Tibial nerve (tissue), 3 donors: Measurements from ENCODE around the gene AUTS2.

Source experiments
- POLR2A ChIP-seq, 2 donors: fragments of 450-650 bp; IDR thresholded peaks; one replicate each; pipeline ENCODE4 v1.6.1; 2017; ENCODE audit warnings: antibody characterized with exemption in 2 of 2, mild to moderate bottlenecking in 2 of 2, moderate library complexity in 2 of 2
- TF ChIP-seq, protein P1 (sequence below), 5 experiments: fragments of 200-600 bp in 3 of 5; fragments of 450-650 bp in 2 of 5; sonication (generic) in 3 of 5; IDR thresholded peaks; one replicate each; pipeline ENCODE4 v1.5.1; 2016 to 2019; ENCODE audit warnings: antibody characterized with exemption in 5 of 5, mild to moderate bottlenecking in 3 of 5, moderate library complexity in 2 of 5

DNA sequence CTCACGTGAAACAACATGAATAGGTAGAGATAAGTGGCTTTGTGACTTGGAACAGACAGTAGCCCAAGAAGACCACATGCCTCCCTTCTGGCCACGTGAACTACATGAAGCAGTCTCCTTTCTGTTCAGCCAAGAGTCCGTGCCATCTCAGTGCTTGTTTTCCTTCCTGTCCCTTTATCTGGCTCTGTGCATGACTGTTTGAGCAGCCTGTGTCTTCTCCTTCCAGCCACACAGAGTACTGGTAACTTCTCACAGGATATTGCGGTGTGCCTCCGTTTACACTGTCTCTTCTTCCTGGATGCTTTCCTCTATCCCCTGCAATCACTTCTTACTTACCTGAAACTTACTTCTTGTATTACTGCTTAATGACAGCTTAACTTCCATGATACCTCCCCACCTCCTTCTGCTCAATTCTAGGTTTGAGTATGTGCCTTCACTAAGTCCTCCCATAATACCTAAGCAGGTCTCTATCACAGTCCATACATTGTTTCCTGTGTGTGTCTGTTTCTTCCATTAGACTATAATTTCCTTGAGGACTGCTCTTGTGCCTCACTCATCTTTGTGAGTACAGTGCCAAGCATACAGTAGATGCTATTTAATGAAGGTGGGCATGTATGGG lies 748.7 kb downstream of the AUTS2 start:
- TF ChIP-seq POLR2A (IDR thresholded peaks at IDR 0.05), result no peak
- TF ChIP-seq, protein P1, sequence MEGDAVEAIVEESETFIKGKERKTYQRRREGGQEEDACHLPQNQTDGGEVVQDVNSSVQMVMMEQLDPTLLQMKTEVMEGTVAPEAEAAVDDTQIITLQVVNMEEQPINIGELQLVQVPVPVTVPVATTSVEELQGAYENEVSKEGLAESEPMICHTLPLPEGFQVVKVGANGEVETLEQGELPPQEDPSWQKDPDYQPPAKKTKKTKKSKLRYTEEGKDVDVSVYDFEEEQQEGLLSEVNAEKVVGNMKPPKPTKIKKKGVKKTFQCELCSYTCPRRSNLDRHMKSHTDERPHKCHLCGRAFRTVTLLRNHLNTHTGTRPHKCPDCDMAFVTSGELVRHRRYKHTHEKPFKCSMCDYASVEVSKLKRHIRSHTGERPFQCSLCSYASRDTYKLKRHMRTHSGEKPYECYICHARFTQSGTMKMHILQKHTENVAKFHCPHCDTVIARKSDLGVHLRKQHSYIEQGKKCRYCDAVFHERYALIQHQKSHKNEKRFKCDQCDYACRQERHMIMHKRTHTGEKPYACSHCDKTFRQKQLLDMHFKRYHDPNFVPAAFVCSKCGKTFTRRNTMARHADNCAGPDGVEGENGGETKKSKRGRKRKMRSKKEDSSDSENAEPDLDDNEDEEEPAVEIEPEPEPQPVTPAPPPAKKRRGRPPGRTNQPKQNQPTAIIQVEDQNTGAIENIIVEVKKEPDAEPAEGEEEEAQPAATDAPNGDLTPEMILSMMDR (IDR thresholded peaks at IDR 0.05), result no peak
